Epithelial cell of esophagus (primary cell): ENCODE results near the gene A2M.

Experiments
- DNase-seq: peaks from one replicate; pipeline ENCODE4 v3.0.0; 2010; ENCODE audit warnings: low read depth
- H3K4me3 ChIP-seq: 2 replicates; pipeline ENCODE4 v1.5.1; 2011; ENCODE audit warnings: mild to moderate bottlenecking, low read length, control low read depth
- TF ChIP-seq, protein P1 (sequence below): IDR thresholded peaks from 2 replicates; pipeline ENCODE4 v1.5.1; 2011; ENCODE audit warnings: low read depth, mild to moderate bottlenecking, low read length, control low read depth, inconsistent platforms; ENCODE audit not compliant: insufficient read depth; ENCODE audit errors: missing control alignments

A2M gene

DNA sequence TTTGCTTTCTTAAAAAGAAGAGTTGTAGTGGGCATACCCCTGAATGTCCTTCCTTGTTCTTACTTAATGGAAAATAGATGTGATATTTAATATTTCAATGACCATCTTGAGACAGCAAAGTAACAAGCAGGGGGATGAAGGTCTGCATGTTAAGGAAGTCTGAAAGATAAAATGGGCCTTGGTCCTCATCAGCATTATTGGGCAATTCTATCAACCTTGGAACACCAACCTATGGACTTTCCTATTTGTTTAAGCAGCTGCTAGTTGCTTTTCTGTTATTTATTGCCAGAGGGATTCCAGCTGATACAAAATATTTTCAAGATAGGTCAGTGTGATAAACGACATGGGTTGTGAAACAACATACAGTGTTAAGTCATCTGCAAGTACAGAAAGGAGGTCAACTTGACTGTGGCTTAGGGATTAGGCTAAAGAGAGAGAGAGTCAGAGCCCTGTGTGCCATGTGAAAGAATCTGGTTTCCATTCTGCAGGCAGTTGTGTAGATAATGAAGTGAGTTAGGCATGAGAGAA is 16.4 kb upstream of the A2M start:
- TF ChIP-seq, protein P1, sequence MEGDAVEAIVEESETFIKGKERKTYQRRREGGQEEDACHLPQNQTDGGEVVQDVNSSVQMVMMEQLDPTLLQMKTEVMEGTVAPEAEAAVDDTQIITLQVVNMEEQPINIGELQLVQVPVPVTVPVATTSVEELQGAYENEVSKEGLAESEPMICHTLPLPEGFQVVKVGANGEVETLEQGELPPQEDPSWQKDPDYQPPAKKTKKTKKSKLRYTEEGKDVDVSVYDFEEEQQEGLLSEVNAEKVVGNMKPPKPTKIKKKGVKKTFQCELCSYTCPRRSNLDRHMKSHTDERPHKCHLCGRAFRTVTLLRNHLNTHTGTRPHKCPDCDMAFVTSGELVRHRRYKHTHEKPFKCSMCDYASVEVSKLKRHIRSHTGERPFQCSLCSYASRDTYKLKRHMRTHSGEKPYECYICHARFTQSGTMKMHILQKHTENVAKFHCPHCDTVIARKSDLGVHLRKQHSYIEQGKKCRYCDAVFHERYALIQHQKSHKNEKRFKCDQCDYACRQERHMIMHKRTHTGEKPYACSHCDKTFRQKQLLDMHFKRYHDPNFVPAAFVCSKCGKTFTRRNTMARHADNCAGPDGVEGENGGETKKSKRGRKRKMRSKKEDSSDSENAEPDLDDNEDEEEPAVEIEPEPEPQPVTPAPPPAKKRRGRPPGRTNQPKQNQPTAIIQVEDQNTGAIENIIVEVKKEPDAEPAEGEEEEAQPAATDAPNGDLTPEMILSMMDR: no peak
- DNase-seq: peak; percentile 8
- no peak overlapping the region for H3K4me3 ChIP-seq

DNA sequence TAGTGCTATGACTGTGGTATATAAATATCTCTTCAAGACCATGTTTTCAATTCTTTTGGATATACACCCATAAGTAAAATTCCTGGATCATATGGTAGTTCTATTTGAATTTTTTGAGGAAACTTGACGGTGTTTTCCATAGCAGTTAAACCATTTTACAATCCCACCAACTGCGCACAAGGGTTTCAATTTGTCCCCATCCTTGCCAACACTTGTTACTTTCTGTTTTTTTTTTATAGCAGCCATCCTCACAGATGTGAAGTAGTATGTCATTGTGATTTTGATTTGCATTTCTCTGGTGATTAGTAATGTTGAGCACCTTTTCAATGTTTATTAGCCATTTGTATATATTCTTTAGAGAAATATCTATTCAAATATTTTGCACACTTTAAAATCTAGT is 14.5 kb upstream of the A2M start:
- no peak for DNase-seq
- TF ChIP-seq, protein P1: no peak
- no peak overlapping the region for H3K4me3 ChIP-seq

DNA sequence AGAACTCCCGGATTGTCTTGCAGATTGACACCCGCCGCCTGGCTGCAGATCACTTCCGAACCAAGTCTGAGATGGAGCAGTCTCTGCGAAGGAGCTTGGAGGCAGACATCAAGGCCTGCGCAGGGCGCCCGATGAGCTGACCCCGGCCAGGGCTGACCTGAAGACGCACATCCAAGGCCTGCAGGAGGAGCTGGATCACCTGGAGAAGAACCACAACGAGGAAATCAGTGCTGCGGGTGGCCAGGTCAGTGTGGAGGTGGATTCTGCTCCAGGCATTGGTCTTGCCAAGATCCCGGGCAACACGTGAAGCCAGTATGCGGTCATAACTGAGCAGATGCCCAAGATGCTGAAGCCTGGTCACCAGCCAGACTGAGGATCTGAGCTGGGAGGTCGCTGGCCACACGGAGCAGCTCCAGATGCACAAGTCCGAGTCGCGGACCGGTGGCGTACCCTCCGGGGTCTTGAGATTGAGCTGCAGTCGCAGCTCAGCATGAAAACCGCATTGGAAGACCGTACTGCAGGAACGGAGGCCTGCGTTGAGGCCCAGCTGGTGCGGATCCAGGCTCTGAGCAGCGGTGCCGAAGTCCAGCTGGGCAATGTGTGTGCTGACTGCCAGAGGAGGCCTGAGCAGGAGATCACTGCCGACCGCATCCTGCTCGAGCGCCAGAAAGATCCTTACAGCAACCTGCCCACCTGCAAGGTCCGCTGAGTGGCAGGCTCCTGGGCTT is 12.4 kb upstream of the A2M start:
- TF ChIP-seq, protein P1: no peak
- DNase-seq: no peak

DNA sequence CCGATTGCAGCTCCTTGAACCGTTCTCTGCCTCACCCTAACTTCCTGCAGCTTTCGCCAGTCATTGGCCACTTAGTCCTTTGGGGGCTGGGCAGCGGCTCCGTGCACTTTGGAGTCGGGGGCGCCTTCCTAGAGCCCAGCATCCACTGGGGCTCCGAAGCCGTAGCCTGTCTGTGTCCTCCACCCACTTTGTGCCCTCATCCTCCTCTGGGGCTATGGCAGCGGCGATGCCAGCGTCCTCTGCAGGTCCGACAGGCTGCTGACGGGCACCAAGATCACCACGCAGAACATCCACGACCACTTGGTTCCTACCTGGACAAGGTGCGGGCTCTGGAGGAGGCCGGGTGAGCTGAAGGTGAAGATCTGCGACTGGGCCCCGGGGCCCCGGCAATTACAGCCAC is 11.8 kb upstream of the A2M start:
- DNase-seq: no peak
- TF ChIP-seq, protein P1: no peak
- H3K4me3 ChIP-seq: no peak overlapping the region

More for the DNA sequence above, 12.4 kb upstream of the A2M start:
- H3K4me3 ChIP-seq: no peak overlapping the region

DNA sequence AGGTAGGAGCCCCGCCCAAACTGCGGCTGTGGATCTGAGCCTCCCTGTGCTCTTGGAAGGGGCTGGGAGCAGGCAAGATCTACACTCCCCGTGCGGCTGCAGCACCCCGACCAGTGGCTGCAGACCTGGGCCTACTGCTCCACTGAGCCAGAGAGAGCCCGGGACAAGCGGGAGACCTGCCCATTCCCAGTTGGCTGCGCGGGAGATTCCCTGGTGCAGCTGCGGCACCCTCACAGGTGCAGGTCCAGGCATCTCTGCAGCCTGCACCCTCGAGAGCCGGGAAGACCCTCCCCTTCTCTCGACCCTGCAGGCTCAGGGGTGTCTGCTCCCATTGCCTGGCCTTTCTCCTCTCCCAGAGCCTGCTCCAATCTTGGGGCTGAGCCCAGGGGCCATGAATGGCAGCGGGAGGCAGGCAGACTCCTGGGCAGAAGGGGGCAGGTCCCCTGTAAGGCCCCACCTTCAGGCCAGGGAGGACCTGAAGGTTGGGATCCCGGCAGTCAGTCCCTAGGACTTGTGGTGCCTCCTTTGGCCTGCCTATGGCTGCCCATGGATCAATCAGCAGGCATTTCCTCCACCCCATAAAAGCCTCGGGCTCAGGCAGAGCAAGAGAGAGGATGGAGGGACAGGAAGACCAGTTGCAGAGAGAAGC is 8.8 kb upstream of the A2M start:
- DNase-seq: no peak
- TF ChIP-seq, protein P1: no peak
- H3K4me3 ChIP-seq: no peak overlapping the region

DNA sequence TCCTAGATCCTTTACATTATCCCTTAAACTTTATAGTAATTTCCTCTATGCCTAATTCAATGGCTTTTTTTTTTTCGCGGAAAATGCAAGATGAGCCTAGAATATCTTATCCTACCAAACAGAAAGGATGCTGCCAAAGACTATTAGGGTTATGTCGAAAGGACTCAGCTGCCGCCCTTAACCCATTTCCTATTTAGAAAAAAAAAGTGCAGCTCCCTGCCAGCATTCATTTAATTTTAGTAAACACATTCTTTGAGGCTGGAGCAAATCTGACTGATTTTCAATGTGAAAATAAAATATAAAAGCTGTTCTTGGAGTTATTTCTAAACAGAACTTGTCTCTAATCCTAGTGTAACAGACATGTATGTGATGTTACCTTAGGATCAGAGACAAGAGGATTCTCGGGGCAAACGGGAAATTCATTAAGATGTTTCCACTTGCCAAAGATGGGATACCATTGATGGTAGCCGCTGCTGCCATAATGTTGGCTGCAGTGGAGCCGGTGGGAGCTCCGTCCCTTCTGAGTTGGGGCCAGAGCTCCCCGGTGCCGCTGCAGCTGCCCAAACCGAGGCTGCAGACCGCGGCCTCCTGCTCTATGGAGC is 8.2 kb upstream of the A2M start:
- TF ChIP-seq, protein P1: no peak
- H3K4me3 ChIP-seq: no peak overlapping the region

More for the DNA sequence above, 8.2 kb upstream of the A2M start:
- no peak for DNase-seq
